HG03196 (cell line): ENCODE data around the gene NAA10.
"Not testable (repeated sequence)": the region's sequence is repeated elsewhere in the genome, so short reads cannot be mapped to it uniquely, and the experiment has no call there.

Experiments used
- ATAC-seq: cut with Tn5 transposase; IDR thresholded peaks from one replicate; pipeline ENCODE4 v1.9.1; 2021; ENCODE audit not compliant: unreplicated experiment

Gene NAA10

GRCh38 chrX:153934762-153935325 lies at the start of gene NAA10:
Gene NAA10, minus strand, starts transcription at chrX:153935037. Its CDS starts 133 bp downstream, at chrX:153934904.
- peak; percentile 80 for ATAC-seq

- ATAC-seq = no peak
Observed at GRCh38 chrX:153983321-153983801, 48.5 kb upstream of the NAA10 start.

- ATAC-seq = no peak
Observed at GRCh38 chrX:153981771-153982533, 47.1 kb upstream of the NAA10 start.

GRCh38 chrX:153981231-153981630 lies 46.4 kb upstream of the NAA10 start:
- ATAC-seq = no peak

GRCh38 chrX:153980394-153980793 lies 45.6 kb upstream of the NAA10 start:
- ATAC-seq = not testable (repeated sequence)

GRCh38 chrX:153974726-153975286 lies 40.0 kb upstream of the NAA10 start:
- no peak for ATAC-seq

GRCh38 chrX:153974003-153974725 lies 39.3 kb upstream of the NAA10 start:
- no peak for ATAC-seq

- no peak for ATAC-seq
Observed at GRCh38 chrX:153973127-153974002, 38.5 kb upstream of the NAA10 start.

GRCh38 chrX:153972368-153973126 lies 37.7 kb upstream of the NAA10 start, which contains the start of gene TMEM187:
Gene TMEM187, plus strand, starts transcription at chrX:153972754. Its CDS starts 9,309 bp downstream, at chrX:153982063.
- ATAC-seq = peak; percentile 38

GRCh38 chrX:153971450-153972367 lies 36.9 kb upstream of the NAA10 start, which contains the start of gene HCFC1:
Gene HCFC1, minus strand, starts transcription at chrX:153971818. Its CDS starts 978 bp downstream, at chrX:153970840.
- peak; percentile 40 for ATAC-seq

- ATAC-seq = peak; percentile 37
Observed at GRCh38 chrX:153971124-153971449, 36.2 kb upstream of the NAA10 start.

GRCh38 chrX:153970357-153971123 lies 35.7 kb upstream of the NAA10 start:
- no peak for ATAC-seq

- ATAC-seq = no peak
Observed at GRCh38 chrX:153969904-153970356, 35.1 kb upstream of the NAA10 start.

- ATAC-seq = no peak
Observed at GRCh38 chrX:153969125-153969903, 34.5 kb upstream of the NAA10 start.

- no peak for ATAC-seq
Observed at GRCh38 chrX:153968754-153969124, 33.9 kb upstream of the NAA10 start.

- ATAC-seq = no peak
Observed at GRCh38 chrX:153968255-153968654, 33.4 kb upstream of the NAA10 start.
